Endothelial cell (in vitro differentiated cells): ENCODE results near the gene FARS2. TPM values are rescaled to one million over a fixed set of nuclear protein-coding genes. Genes with fewer than 3 reads are reported as not detected.

ENCODE experiments used
- DNase-seq: peaks from one replicate; pipeline ENCODE4 v3.0.0; 2021; ENCODE audit warnings: low spot score
- H3K27ac Mint-ChIP-seq: one replicate; pipeline ENCODE4 v1.8.0; 2021; ENCODE audit warnings: mixed read lengths, inconsistent platforms; ENCODE audit not compliant: unreplicated experiment
- H3K27me3 Mint-ChIP-seq: one replicate; pipeline ENCODE4 v1.8.0; 2021; ENCODE audit warnings: mild to moderate bottlenecking, moderate library complexity, mixed read lengths, inconsistent platforms; ENCODE audit not compliant: unreplicated experiment
- H3K36me3 Mint-ChIP-seq: one replicate; pipeline ENCODE4 v1.8.0; 2021; ENCODE audit warnings: mild to moderate bottlenecking, low read depth, mixed read lengths, inconsistent platforms; ENCODE audit not compliant: unreplicated experiment
- H3K4me1 Mint-ChIP-seq: one replicate; pipeline ENCODE4 v1.8.0; 2021; ENCODE audit warnings: mild to moderate bottlenecking, mixed read lengths, inconsistent platforms; ENCODE audit not compliant: unreplicated experiment
- H3K4me3 Mint-ChIP-seq: one replicate; pipeline ENCODE4 v1.8.0; 2021; ENCODE audit warnings: mild to moderate bottlenecking, mixed read lengths, inconsistent platforms; ENCODE audit not compliant: unreplicated experiment
- H3K9me3 Mint-ChIP-seq: one replicate; pipeline ENCODE4 v1.8.0; 2021; ENCODE audit warnings: mixed read lengths, inconsistent platforms; ENCODE audit not compliant: unreplicated experiment
- CTCF ChIP-seq: fragments of 200-600 bp; sonication (generic); IDR thresholded peaks from one replicate; pipeline ENCODE4 v1.5.0; 2021; ENCODE audit warnings: antibody characterized with exemption; ENCODE audit not compliant: unreplicated experiment
- total RNA-seq: library from RNA; stranded (reverse); fragmentation: NEBNext Ultra II Directional; extraction: Animal tissue kit (Norgen Biotek cat#: 25700); gene quantifications from one replicate; pipeline ENCODE4 v1.2.1, GENCODE V29; 2021; ENCODE audit not compliant: unreplicated experiment

FARS2 gene
- total RNA-seq, 1 donor from 2014 or later = 17.8 TPM

GRCh38 chr6:5518936-5519491, 257.7 kb downstream of the FARS2 start:
- TF ChIP-seq CTCF = no peak
- Mint-ChIP-seq H3K9me3 (no peaks in the 10 kb centered on the region), H3K36me3 (no peaks in the 10 kb centered on the region), H3K4me3 (no peak overlapping the region), H3K27me3 (no peaks in the 10 kb centered on the region), H3K4me1 (peaks cover 11% of the 10 kb centered on the region), H3K27ac (no peak overlapping the region)
- no peak for DNase-seq

GRCh38 chr6:5520796-5521195, 259.5 kb downstream of the FARS2 start:
- Mint-ChIP-seq H3K27me3 (no peaks in the 10 kb centered on the region), H3K27ac (no peak overlapping the region), H3K4me1 (peaks cover 12% of the 10 kb centered on the region), H3K9me3 (no peaks in the 10 kb centered on the region), H3K36me3 (no peaks in the 10 kb centered on the region), H3K4me3 (no peak overlapping the region)
- TF ChIP-seq CTCF = no peak
- DNase-seq = no peak

GRCh38 chr6:5521322-5521721, 260.0 kb downstream of the FARS2 start:
- no peak for TF ChIP-seq CTCF

GRCh38 chr6:5522147-5522546, 260.8 kb downstream of the FARS2 start:
- H3K27me3 Mint-ChIP-seq = no peaks in the 10 kb centered on the region
- H3K27ac Mint-ChIP-seq = no peak overlapping the region
- no peak for DNase-seq
- H3K4me1 Mint-ChIP-seq = peaks cover 12% of the 10 kb centered on the region
- H3K4me3 Mint-ChIP-seq = no peak overlapping the region
- no peaks in the 10 kb centered on the region for H3K9me3 Mint-ChIP-seq
- no peak for TF ChIP-seq CTCF
- H3K36me3 Mint-ChIP-seq = no peaks in the 10 kb centered on the region

More at GRCh38 chr6:5521322-5521721, 260.0 kb downstream of the FARS2 start:
- H3K4me3 Mint-ChIP-seq = no peak overlapping the region
- no peaks in the 10 kb centered on the region for H3K36me3 Mint-ChIP-seq
- peaks cover 12% of the 10 kb centered on the region for H3K4me1 Mint-ChIP-seq
- no peaks in the 10 kb centered on the region for H3K27me3 Mint-ChIP-seq
- no peaks in the 10 kb centered on the region for H3K9me3 Mint-ChIP-seq
- no peak overlapping the region for H3K27ac Mint-ChIP-seq
- no peak for DNase-seq

- no peak for DNase-seq
- TF ChIP-seq CTCF = no peak
- H3K4me1 Mint-ChIP-seq = peaks cover 12% of the 10 kb centered on the region
- no peak overlapping the region for H3K27ac Mint-ChIP-seq
- no peaks in the 10 kb centered on the region for H3K9me3 Mint-ChIP-seq
- H3K36me3 Mint-ChIP-seq = no peaks in the 10 kb centered on the region
- no peaks in the 10 kb centered on the region for H3K27me3 Mint-ChIP-seq
- H3K4me3 Mint-ChIP-seq = no peak overlapping the region
Measured at GRCh38 chr6:5524110-5524509, 262.8 kb downstream of the FARS2 start.
